GM23338 (cell line): ENCODE measurements around the gene PIMREG. TPM values are rescaled to one million over a fixed set of nuclear protein-coding genes. Genes with fewer than 3 reads are reported as not detected.

ENCODE experiments used
- ATAC-seq: fragments of 200-7000 bp; cut with Tn5 transposase; 3 replicates; pipeline ENCODE4 v1.9.1; 2020
- DNase-seq: peaks from one replicate; pipeline ENCODE4 v3.0.0-alpha.2; 2015; ENCODE audit warnings: low spot score
- H2AFZ ChIP-seq: fragments of 200-600 bp; sonication (generic); 2 replicates; pipeline ENCODE4 v1.8.0; 2016; ENCODE audit warnings: antibody characterized with exemption, mild to moderate bottlenecking, moderate library complexity
- H3F3A ChIP-seq: fragments of 200-600 bp; sonication (generic); replicated peaks from 2 replicates; pipeline ENCODE4 v1.8.0; 2017; ENCODE audit warnings: antibody characterized with exemption, mixed run types, low read depth
- H3K27ac ChIP-seq: fragments of 200-600 bp; sonication (generic); 2 replicates; pipeline ENCODE4 v1.6.1; 2016; ENCODE audit warnings: low read depth
- H3K27me3 ChIP-seq: fragments of 200-600 bp; sonication (generic); 2 replicates; pipeline ENCODE4 v1.8.0; 2016; ENCODE audit warnings: mild to moderate bottlenecking, mixed run types, moderate library complexity; ENCODE audit not compliant: insufficient read depth
- H3K36me3 ChIP-seq: fragments of 200-600 bp; sonication (generic); 2 replicates; pipeline ENCODE4 v1.8.0; 2016; ENCODE audit warnings: mild to moderate bottlenecking; ENCODE audit not compliant: insufficient read depth
- H3K4me1 ChIP-seq: fragments of 200-600 bp; sonication (generic); 2 replicates; pipeline ENCODE4 v1.8.0; 2016; ENCODE audit warnings: mild to moderate bottlenecking, moderate library complexity; ENCODE audit not compliant: insufficient read depth
- H3K4me2 ChIP-seq: fragments of 200-600 bp; sonication (generic); 2 replicates; pipeline ENCODE4 v1.7.1; 2017; ENCODE audit warnings: mixed run types
- H3K4me3 ChIP-seq: fragments of 200-600 bp; sonication (generic); 2 replicates; pipeline ENCODE4 v1.6.1; 2016; ENCODE audit warnings: mixed run types
- H3K79me2 ChIP-seq: fragments of 200-600 bp; sonication (generic); replicated peaks from 2 replicates; pipeline ENCODE4 v1.8.0; 2017; ENCODE audit warnings: mild to moderate bottlenecking; ENCODE audit not compliant: insufficient read depth
- H3K9me2 ChIP-seq: fragments of 200-600 bp; sonication (generic); 2 replicates; pipeline ENCODE4 v1.8.0; 2017; ENCODE audit not compliant: insufficient read depth
- H4K20me1 ChIP-seq: fragments of 200-600 bp; sonication (generic); replicated peaks from 2 replicates; pipeline ENCODE4 v1.8.0; 2017; ENCODE audit warnings: mild to moderate bottlenecking; ENCODE audit not compliant: insufficient read depth
- H3K27ac Mint-ChIP-seq: 2 replicates; pipeline ENCODE4 v1.8.0; 2020; ENCODE audit warnings: inconsistent platforms, mild to moderate bottlenecking, moderate library complexity, mixed read lengths
- H3K27me3 Mint-ChIP-seq: 3 replicates; pipeline ENCODE4 v1.8.0; 2022; ENCODE audit warnings: low read depth, mild to moderate bottlenecking, moderate library complexity, mixed read lengths, inconsistent platforms; ENCODE audit not compliant: insufficient read depth, poor library complexity
- H3K36me3 Mint-ChIP-seq: 3 replicates; pipeline ENCODE4 v1.8.0; 2021; ENCODE audit warnings: low read depth, mild to moderate bottlenecking, inconsistent platforms, moderate library complexity, mixed read lengths
- H3K4me1 Mint-ChIP-seq: 3 replicates; pipeline ENCODE4 v1.8.0; 2020; ENCODE audit warnings: mild to moderate bottlenecking, inconsistent platforms, mixed read lengths
- H3K4me3 Mint-ChIP-seq: 3 replicates; pipeline ENCODE4 v1.8.0; 2021; ENCODE audit warnings: moderate library complexity, mild to moderate bottlenecking, inconsistent platforms, mixed read lengths
- H3K9me3 Mint-ChIP-seq: 3 replicates; pipeline ENCODE4 v1.8.0; 2020; ENCODE audit warnings: moderate library complexity, mild to moderate bottlenecking, inconsistent platforms, mixed read lengths
- CREB1 ChIP-seq: fragments of 250-450 bp; sonication (Bioruptor Pico); IDR thresholded peaks from 2 replicates; pipeline ENCODE4 v1.5.0; 2020; ENCODE audit warnings: low read depth, mild to moderate bottlenecking, moderate library complexity
- EZH2phosphoT487 ChIP-seq: fragments of 200-600 bp; sonication (generic); IDR thresholded peaks from one replicate; pipeline ENCODE4 v1.8.1; 2018; ENCODE audit warnings: antibody characterized with exemption; ENCODE audit not compliant: unreplicated experiment
- NANOG ChIP-seq: IDR thresholded peaks from 2 replicates; pipeline ENCODE4 v1.6.1; 2016; ENCODE audit warnings: antibody characterized with exemption, borderline replicate concordance
- POLR2AphosphoS5 ChIP-seq: IDR thresholded peaks from 2 replicates; pipeline ENCODE4 v1.6.1; 2016; ENCODE audit warnings: antibody characterized with exemption, low read depth
- ZNF114 ChIP-seq: fragments of 250-450 bp; sonication (Bioruptor Pico); IDR thresholded peaks from 2 replicates; pipeline ENCODE4 v1.5.0; 2020; ENCODE audit warnings: mild to moderate bottlenecking, moderate library complexity
- ZNF331 ChIP-seq: fragments of 250-450 bp; sonication (Bioruptor Pico); IDR thresholded peaks from 2 replicates; pipeline ENCODE4 v1.5.0; 2020; ENCODE audit warnings: low read depth, mild to moderate bottlenecking, moderate library complexity
- polyA plus RNA-seq: library from polyadenylated mRNA; unstranded; fragments of >200 nt; fragmentation: Nextera tagmentation; extraction: Ambion mirVana; gene quantifications from 2 replicates; pipeline ENCODE4 v1.2.1, GENCODE V29; 2016
- total RNA-seq: library from RNA; depleted of rRNA; stranded (reverse); fragments of >200 nt; shearing (Covaris generic); gene quantifications from 2 replicates; pipeline ENCODE4 v1.2.3, GENCODE V29; 2014
- TF ChIP-seq, protein P1 (sequence below): IDR thresholded peaks from one replicate; pipeline ENCODE4 v1.6.1; 2018; ENCODE audit warnings: antibody characterized with exemption; ENCODE audit not compliant: unreplicated experiment

Gene PIMREG
- total and polyA plus RNA-seq, 2 experiments from 2014 or later, result 87.8 to 144 TPM

DNA sequence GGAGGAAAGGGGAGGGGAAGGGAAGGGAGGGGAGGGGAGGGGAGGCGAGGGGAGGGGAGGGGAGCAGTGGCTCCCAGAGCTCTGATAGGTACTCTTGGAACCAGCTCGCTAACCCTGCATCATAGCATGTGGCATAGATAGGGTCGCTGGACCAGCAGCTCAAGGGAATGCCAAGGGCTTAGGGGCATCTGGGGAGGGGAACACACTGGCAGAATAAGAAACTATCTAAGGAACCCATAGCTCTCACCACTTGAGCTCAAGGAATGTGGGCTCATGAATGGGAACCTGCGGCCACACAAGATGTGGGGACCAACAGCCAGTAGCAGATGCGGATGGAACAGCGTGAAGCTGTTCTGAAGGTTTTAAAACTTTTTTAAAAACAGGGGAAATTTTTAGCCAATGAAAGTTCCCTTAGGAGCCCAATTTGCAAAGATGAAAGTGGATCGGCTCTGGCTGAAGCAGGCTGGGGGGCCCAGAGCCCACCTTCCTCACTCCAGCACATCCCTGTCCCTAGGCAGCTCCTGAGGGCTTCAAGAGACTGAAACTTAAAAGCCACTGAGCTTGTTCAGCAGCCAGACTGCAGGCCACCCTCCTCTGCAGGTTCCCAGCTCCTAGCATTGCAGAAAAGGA, 46.9 kb downstream of the PIMREG start:
- H4K20me1 ChIP-seq, result no peaks in the 10 kb centered on the region
- H3K4me1 ChIP-seq, result peaks cover 27% of the 10 kb centered on the region
- TF ChIP-seq CREB1 (CRISPR knock-in tag), result no peak
- Mint-ChIP-seq H3K4me3 (no peak overlapping the region; the same call in 2 of the 3 replicates), H3K36me3 (0 out of 3 replicates have a peak, but pooled peaks cover 3% of the 10 kb centered on the region), H3K27ac (no peak overlapping the region), H3K27me3 (peaks cover 13% of the 10 kb centered on the region), H3K9me3 (no peaks in the 10 kb centered on the region), H3K4me1 (peaks cover 55% of the 10 kb centered on the region)
- no peaks in the 10 kb centered on the region for H3K36me3 ChIP-seq
- DNase-seq (peak; percentile 48), ATAC-seq (no peak)
- H3K27me3 ChIP-seq, result no peaks in the 10 kb centered on the region
- H3K27ac ChIP-seq, result 0 out of 2 replicates have a peak overlapping the region, but pooled peaks have one; percentile 72
- no peaks in the 10 kb centered on the region for H3F3A ChIP-seq
- H3K9me2 ChIP-seq, result peaks cover 5% of the 10 kb centered on the region; the same call in 1 of the 2 replicates
- H2AFZ ChIP-seq, result peak overlapping the region; percentile 93
- no peaks in the 10 kb centered on the region for H3K79me2 ChIP-seq
- peak overlapping the region; percentile 48; the same call in 1 of the 2 replicates for H3K4me2 ChIP-seq
- H3K4me3 ChIP-seq, result no peak overlapping the region

DNA sequence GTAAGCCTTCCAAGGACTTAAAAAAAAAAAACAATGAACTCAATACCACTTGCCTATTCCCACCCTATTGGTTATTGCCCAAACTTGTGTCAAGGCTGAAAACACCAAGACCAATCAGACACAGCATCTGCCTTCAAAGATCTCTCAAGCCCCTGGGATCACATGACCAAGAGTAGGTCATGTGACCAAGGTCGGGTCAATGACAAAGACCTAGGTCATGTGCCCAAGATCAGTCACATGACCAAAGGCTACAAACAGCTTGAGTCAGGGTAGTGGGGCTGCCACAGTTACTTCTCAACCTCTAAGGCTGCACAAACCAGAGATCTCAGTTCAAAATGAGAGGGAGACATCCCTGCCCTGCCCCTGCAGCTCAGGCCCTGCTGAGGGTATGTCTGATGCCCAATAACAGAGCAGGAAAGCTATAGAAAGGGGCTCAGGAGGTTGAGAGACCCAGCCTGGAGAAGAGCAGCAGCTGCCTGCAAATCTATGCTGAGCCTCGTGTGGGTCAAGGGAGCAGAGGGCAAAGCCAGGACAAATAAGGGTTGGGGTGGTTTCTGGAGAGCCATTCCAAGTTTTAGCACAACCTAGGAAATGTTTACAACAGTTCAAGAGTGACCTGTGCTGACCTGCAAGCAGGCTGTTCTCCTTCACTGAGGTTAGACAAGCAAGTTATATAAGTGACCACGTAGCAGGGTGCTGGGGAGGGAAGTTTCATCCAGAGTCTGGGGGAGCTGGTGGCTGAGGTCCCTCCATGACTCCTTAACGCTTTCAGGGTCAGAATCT, 48.8 kb downstream of the PIMREG start:
- DNase-seq (peak; percentile 65), ATAC-seq (no peak)
- Mint-ChIP-seq H3K27ac (0 out of 2 replicates have a peak overlapping the region, but pooled peaks have one; percentile 77), H3K27me3 (peaks cover 18% of the 10 kb centered on the region), H3K36me3 (peaks cover 3% of the 10 kb centered on the region; the same call in 1 of the 3 replicates), H3K9me3 (no peaks in the 10 kb centered on the region), H3K4me1 (peaks cover 55% of the 10 kb centered on the region), H3K4me3 (peak overlapping the region; percentile 39; the same call in 1 of the 3 replicates)
- Histone ChIP-seq H3K36me3 (no peaks in the 10 kb centered on the region), H3F3A (no peaks in the 10 kb centered on the region), H3K4me3 (no peak overlapping the region), H3K27ac (no peak overlapping the region), H4K20me1 (no peaks in the 10 kb centered on the region), H2AFZ (no peak overlapping the region), H3K79me2 (no peaks in the 10 kb centered on the region), H3K27me3 (no peaks in the 10 kb centered on the region), H3K9me2 (peaks cover 5% of the 10 kb centered on the region; the same call in 1 of the 2 replicates), H3K4me2 (no peak overlapping the region), H3K4me1 (peaks cover 32% of the 10 kb centered on the region)
- TF ChIP-seq ZNF331 (no peak), POLR2AphosphoS5 (no peak), EZH2phosphoT487 (no peak), CREB1 (CRISPR knock-in tag) (peak; percentile 48), NANOG (no peak), ZNF114 (no peak)
- TF ChIP-seq, protein P1, sequence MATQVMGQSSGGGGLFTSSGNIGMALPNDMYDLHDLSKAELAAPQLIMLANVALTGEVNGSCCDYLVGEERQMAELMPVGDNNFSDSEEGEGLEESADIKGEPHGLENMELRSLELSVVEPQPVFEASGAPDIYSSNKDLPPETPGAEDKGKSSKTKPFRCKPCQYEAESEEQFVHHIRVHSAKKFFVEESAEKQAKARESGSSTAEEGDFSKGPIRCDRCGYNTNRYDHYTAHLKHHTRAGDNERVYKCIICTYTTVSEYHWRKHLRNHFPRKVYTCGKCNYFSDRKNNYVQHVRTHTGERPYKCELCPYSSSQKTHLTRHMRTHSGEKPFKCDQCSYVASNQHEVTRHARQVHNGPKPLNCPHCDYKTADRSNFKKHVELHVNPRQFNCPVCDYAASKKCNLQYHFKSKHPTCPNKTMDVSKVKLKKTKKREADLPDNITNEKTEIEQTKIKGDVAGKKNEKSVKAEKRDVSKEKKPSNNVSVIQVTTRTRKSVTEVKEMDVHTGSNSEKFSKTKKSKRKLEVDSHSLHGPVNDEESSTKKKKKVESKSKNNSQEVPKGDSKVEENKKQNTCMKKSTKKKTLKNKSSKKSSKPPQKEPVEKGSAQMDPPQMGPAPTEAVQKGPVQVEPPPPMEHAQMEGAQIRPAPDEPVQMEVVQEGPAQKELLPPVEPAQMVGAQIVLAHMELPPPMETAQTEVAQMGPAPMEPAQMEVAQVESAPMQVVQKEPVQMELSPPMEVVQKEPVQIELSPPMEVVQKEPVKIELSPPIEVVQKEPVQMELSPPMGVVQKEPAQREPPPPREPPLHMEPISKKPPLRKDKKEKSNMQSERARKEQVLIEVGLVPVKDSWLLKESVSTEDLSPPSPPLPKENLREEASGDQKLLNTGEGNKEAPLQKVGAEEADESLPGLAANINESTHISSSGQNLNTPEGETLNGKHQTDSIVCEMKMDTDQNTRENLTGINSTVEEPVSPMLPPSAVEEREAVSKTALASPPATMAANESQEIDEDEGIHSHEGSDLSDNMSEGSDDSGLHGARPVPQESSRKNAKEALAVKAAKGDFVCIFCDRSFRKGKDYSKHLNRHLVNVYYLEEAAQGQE, result no peak
